Activated CD8-positive, alpha-beta memory T cell treated with anti-CD3 and anti-CD28 coated beads, Interleukin-2, amount 50 U/mL, for 48 hours (primary cell): ENCODE measurements around the gene TFR2.
A peak's percentile ranks its signal among the peaks of the same experiment; 100 is the strongest.

Source experiments
- DNase-seq: peaks from one replicate; pipeline ENCODE4 v3.0.0-alpha.2; 2020

The TFR2 gene

GRCh38 chr7:100641463-100641859 is at the start of gene TFR2:
Gene TFR2 (minus strand): TSS chr7:100641552. CDS start chr7:100641509, 43 bp downstream.
- no peak for DNase-seq

GRCh38 chr7:100689230-100690135 is 48.1 kb upstream of the TFR2 start:
- no peak for DNase-seq

GRCh38 chr7:100688326-100688860 is 47.0 kb upstream of the TFR2 start:
- DNase-seq: no peak

- DNase-seq: no peak
Observed at GRCh38 chr7:100687751-100688300, 46.5 kb upstream of the TFR2 start.

GRCh38 chr7:100687261-100687660 is 45.9 kb upstream of the TFR2 start:
- no peak for DNase-seq

GRCh38 chr7:100686822-100687211 is 45.5 kb upstream of the TFR2 start:
- DNase-seq: no peak

GRCh38 chr7:100686201-100686821 is 45.0 kb upstream of the TFR2 start:
- no peak for DNase-seq

GRCh38 chr7:100685631-100686145 is 44.3 kb upstream of the TFR2 start:
- DNase-seq: no peak

- DNase-seq: no peak
Observed at GRCh38 chr7:100685049-100685605, 43.8 kb upstream of the TFR2 start.

GRCh38 chr7:100684534-100685042 is 43.2 kb upstream of the TFR2 start:
- DNase-seq: no peak

- no peak for DNase-seq
Observed at GRCh38 chr7:100683659-100684533, 42.5 kb upstream of the TFR2 start.

GRCh38 chr7:100682991-100683658 is 41.8 kb upstream of the TFR2 start:
- DNase-seq: peak; percentile 52

- peak; percentile 54 for DNase-seq
Observed at GRCh38 chr7:100682228-100682741, 40.9 kb upstream of the TFR2 start.

GRCh38 chr7:100681491-100682227 is 40.3 kb upstream of the TFR2 start:
- DNase-seq: no peak

GRCh38 chr7:100680576-100681271 is 39.4 kb upstream of the TFR2 start:
- DNase-seq: peak; percentile 58

- no peak for DNase-seq
Observed at GRCh38 chr7:100679927-100680575, 38.7 kb upstream of the TFR2 start.

GRCh38 chr7:100679129-100679926 is 38.0 kb upstream of the TFR2 start:
- no peak for DNase-seq
